Lung (tissue), 12 donors: ENCODE results near the gene CD38. TPM values are rescaled to one million over a fixed set of nuclear protein-coding genes. Genes with fewer than 3 reads are reported as not detected.
"Not testable (repeated sequence)": the region's sequence is repeated elsewhere in the genome, so short reads cannot be mapped to it uniquely, and the experiment has no call there.

Experiments used
- ATAC-seq: fragments of 200-7000 bp; cut with Tn5 transposase; one replicate; pipeline ENCODE4 v1.9.1; 2020; ENCODE audit warnings: moderate number of reproducible peaks; ENCODE audit not compliant: insufficient read depth, low FRiP score
- DNase-seq, 3 donors: peaks; one replicate each; pipeline ENCODE4 v3.0.0-alpha.2; 2013 to 2017
- H3K27ac ChIP-seq, 2 donors: one replicate each; pipeline ENCODE4 v1.5.1; 2013; ENCODE audit warnings: mild to moderate bottlenecking in 2 of 2, moderate library complexity in 2 of 2, control low read depth in 1 of 2, inconsistent platforms in 1 of 2, low read depth in 1 of 2, low read length in 1 of 2
- H3K27me3 ChIP-seq, 3 donors: one replicate each; pipeline ENCODE4 v1.5.1; 2013; ENCODE audit warnings: low read length in 2 of 3; ENCODE audit not compliant: control insufficient read depth in 3 of 3, insufficient read depth in 3 of 3
- H3K36me3 ChIP-seq, 4 donors: one replicate each; pipeline ENCODE4 v1.5.1; 2013; ENCODE audit warnings: low read length in 4 of 4, mild to moderate bottlenecking in 1 of 4, moderate library complexity in 1 of 4; ENCODE audit not compliant: control insufficient read depth in 4 of 4, insufficient read depth in 4 of 4
- H3K4me1 ChIP-seq, 5 donors: one replicate each; pipeline ENCODE4 v1.5.1; 2013; ENCODE audit warnings: low read length in 5 of 5, mild to moderate bottlenecking in 2 of 5, moderate library complexity in 1 of 5; ENCODE audit not compliant: control insufficient read depth in 5 of 5, insufficient read depth in 5 of 5
- H3K4me3 ChIP-seq: one replicate; pipeline ENCODE4 v1.5.1; 2013; ENCODE audit warnings: mild to moderate bottlenecking, control low read depth, moderate library complexity
- H3K9ac ChIP-seq, 2 donors: one replicate each; pipeline ENCODE4 v1.5.1; 2013; ENCODE audit warnings: low read length in 2 of 2, control low read depth in 1 of 2; ENCODE audit not compliant: insufficient read depth in 1 of 2
- H3K9me3 ChIP-seq, 4 donors: one replicate each; pipeline ENCODE4 v1.5.1; 2013; ENCODE audit warnings: low read length in 3 of 4, mild to moderate bottlenecking in 1 of 4, moderate library complexity in 1 of 4; ENCODE audit not compliant: control insufficient read depth in 4 of 4, insufficient read depth in 3 of 4
- WGBS, 2 donors: extraction: QIAGEN DNeasy Blood & Tissue Kit; methylation state at CpG; one replicate each; pipeline ENCODE4 v1.1.7; 2013; 5-methylcytosine and 5-hydroxymethylcytosine counted together
- polyA plus RNA-seq, 2 donors: library from polyadenylated mRNA; stranded (reverse); fragments of 200-250 nt; gene quantifications; one replicate each; pipeline ENCODE4 v1.2.1, GENCODE V29; 2013
- total RNA-seq, 2 donors: library from RNA; depleted of rRNA in 1 of 2; stranded (reverse); fragments of >200 nt in 1 of 2; gene quantifications; one replicate each; pipeline ENCODE4 v1.2.1, GENCODE V29; 2014 to 2021
- TF ChIP-seq, protein P1 (sequence below): IDR thresholded peaks from 2 replicates; pipeline ENCODE4 v1.5.1; 2012; ENCODE audit warnings: mild to moderate bottlenecking; ENCODE audit errors: control extremely low read depth, extremely low read depth
- donor health status: control.
- donor health status: control.
- donor health status: Bipolar disorder and iron deficiency.
- donor health status: healthy.
- donor health status: DM: yes; HTN: yes; CAD: no.

The CD38 gene
- total and polyA plus RNA-seq, 4 donors, result 4.8 to 47.2 (median 14.4) TPM

DNA sequence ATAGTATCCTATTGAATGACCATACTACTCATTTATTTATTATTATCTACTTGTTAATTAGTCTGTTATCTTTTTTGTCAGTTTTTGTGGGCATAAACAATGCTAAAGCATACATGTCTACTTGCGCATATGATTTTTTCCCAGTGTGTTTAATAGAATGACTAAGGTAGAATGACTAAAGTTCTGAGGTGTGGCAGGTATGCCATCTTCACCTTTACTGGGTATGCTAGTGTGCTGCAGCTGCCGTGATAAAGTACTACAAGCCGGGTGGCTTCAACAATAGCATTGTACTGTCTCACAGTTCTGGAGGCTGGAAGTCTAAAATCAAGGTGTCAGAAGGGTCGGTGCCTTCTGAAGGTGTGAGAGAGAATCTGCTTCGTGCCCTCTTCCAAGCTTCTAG is 19.2 kb downstream of the CD38 start:
- no peaks in the 10 kb centered on the region for H3K4me1 ChIP-seq
- WGBS, 2 donors, result 83 to 91% methylated on average over 5 of the region's 5 CpGs
- TF ChIP-seq, protein P1, sequence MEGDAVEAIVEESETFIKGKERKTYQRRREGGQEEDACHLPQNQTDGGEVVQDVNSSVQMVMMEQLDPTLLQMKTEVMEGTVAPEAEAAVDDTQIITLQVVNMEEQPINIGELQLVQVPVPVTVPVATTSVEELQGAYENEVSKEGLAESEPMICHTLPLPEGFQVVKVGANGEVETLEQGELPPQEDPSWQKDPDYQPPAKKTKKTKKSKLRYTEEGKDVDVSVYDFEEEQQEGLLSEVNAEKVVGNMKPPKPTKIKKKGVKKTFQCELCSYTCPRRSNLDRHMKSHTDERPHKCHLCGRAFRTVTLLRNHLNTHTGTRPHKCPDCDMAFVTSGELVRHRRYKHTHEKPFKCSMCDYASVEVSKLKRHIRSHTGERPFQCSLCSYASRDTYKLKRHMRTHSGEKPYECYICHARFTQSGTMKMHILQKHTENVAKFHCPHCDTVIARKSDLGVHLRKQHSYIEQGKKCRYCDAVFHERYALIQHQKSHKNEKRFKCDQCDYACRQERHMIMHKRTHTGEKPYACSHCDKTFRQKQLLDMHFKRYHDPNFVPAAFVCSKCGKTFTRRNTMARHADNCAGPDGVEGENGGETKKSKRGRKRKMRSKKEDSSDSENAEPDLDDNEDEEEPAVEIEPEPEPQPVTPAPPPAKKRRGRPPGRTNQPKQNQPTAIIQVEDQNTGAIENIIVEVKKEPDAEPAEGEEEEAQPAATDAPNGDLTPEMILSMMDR, result no peak

DNA sequence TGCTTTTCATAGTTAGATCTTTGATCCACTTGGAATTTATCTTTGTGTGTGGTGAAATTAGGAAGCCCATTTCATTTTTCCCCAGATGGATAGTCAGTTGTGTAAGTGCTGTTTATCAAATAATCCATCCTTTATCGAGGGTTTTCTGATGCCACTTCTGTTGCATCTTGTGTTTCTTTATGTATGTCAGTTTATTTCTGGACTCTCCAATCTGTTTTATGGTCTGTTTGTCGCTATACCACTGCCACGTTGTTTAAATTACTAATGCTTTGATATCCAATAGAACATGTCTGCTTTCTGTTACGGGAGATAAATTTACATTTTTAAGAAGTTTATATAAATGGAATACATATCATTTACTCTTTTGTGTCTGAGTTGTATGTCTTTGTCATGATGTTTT is 21.0 kb downstream of the CD38 start:
- TF ChIP-seq, protein P1, result no peak
- Histone ChIP-seq H3K9me3 (no peaks in the 10 kb centered on the region), H3K27ac (no peak overlapping the region), H3K9ac (no peak overlapping the region), H3K4me1 (no peaks in the 10 kb centered on the region), H3K4me3 (no peak overlapping the region), H3K36me3 (no peaks in the 10 kb centered on the region), H3K27me3 (peaks cover 0 to 14% (median 6%) of the 10 kb centered on the region in 3 donors)
- no peak for ATAC-seq
- DNase-seq, result no peak
- WGBS, 2 donors, result 82 to 86% methylated on average over 4 of the region's 4 CpGs

More for the DNA sequence above, 19.2 kb downstream of the CD38 start:
- ATAC-seq (no peak), DNase-seq (no peak)
- no peaks in the 10 kb centered on the region for H3K36me3 ChIP-seq
- no peak overlapping the region for H3K9ac ChIP-seq
- no peak overlapping the region for H3K27ac ChIP-seq
- no peaks in the 10 kb centered on the region for H3K9me3 ChIP-seq
- peaks cover 0 to 14% (median 6%) of the 10 kb centered on the region in 3 donors for H3K27me3 ChIP-seq
- H3K4me3 ChIP-seq, result no peak overlapping the region

GRCh38 chr4:15799701-15800100 is 21.6 kb downstream of the CD38 start:
- no peaks in the 10 kb centered on the region for H3K9me3 ChIP-seq
- H3K4me3 ChIP-seq, result no peak overlapping the region
- no peaks in the 10 kb centered on the region for H3K36me3 ChIP-seq
- peaks cover 0 to 14% (median 4%) of the 10 kb centered on the region in 3 donors for H3K27me3 ChIP-seq
- H3K9ac ChIP-seq, result no peak overlapping the region
- DNase-seq (no peak), ATAC-seq (no peak)
- no peak overlapping the region for H3K27ac ChIP-seq
- 25 to 34% methylated on average over 2 of the region's 2 CpGs for WGBS, 2 donors
- H3K4me1 ChIP-seq, result no peaks in the 10 kb centered on the region
- TF ChIP-seq, protein P1, result no peak

DNA sequence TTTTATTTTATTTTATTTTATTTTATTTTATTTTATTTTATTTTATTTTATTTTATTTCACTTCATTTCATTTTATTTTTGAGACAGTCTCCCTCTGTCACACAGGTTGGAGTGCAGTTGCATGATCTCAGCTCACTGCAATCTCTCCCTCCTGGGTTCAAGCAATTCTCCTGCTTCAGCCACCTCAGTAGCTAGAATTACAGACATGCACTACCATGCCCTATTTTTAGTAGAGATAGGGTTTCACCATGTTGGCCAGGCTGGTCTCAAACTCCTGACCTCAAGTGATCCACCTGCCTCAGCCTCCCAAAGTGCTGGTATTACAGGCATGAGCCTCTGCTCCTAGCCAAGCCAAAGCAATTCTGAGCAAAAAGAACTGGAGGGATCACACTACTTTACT is 24.4 kb downstream of the CD38 start:
- not testable (repeated sequence) for ATAC-seq, H3K27ac ChIP-seq, H3K36me3 ChIP-seq, H3K4me1 ChIP-seq, H3K9me3 ChIP-seq, H3K4me3 ChIP-seq, H3K9ac ChIP-seq, DNase-seq, H3K27me3 ChIP-seq
